Dedifferentiated amniotic fluid mesenchymal stem cell (primary cell): ENCODE measurements around the gene NPBWR2.
"Not testable (repeated sequence)": the region's sequence is repeated elsewhere in the genome, so short reads cannot be mapped to it uniquely, and the experiment has no call there.

Experiments
- DNase-seq: peaks from one replicate; pipeline ENCODE4 v3.0.0-alpha.2; 2016; ENCODE audit errors: extremely low spot score

Gene NPBWR2

DNA sequence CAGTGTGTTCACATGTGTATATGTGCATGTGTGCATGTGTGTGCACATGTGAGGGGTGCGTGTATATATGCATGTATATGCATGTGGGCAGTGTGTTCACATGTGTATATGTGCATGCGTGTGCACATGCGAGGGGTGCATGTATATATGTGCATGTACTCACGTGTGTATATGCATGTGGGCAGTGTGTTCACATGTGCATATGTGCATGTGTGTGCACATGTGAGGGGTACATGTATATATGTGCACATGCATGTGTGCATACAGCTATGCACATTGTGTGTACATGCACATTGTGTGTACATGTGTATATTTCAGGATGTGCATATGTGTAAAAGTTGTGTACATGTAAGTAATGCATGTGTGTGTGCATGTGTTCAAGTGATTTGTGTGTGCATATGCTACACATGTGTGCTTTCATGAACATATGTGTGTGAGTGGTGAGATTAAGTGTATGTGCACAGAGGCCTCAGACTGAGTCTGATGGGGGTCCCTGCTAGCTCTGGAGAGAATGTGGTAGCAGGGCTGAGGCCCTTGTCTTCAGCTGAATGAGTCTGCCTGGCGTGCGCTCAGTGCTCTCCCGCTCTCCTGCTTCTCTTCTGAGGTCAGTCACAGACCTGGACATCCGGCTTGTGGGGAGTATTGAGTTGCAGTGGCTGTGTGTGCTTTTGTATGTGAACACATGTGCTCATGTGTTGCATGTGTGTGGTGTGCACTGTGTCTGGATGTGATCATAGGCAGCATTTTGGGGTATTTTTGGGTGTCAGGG is 37.0 kb upstream of the NPBWR2 start:
- no peak for DNase-seq

DNA sequence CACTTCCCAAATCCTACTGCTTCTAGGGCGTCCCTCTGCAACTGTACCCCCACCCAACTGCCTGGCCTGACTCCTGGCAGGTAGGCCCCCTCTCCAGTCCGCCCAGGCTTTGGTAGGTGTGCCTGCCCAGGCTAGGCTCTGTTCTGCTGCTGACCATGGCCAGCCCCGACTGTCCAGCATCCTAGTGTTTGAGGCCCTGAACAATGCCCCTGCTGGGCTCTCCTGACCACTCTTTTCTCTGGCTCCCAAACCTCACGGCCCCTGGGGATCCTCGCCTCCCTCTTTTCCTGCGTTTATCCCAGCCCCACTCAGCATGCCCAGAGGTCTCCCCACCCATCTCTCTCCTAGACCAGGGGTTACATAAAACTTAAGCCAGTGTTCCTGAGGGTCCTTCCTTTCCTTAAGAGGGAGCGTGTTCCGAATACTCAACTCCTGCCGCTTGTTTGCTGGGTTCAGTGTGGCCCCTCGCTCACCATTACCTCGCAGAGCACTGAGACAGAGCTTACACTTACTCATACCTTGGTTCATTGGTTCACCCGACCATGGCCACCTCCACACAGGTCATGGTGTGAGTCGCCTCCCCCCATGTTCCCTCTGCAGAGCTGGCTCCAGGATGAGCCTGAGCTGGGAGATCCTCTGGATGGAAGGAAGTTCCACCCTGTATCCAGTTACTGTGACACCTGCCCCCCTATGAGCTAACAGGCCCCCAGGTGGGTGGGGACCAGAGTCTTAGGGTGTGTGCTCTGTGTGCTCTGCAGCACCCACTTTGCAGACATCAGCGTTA is 35.8 kb upstream of the NPBWR2 start:
- DNase-seq = no peak

DNA sequence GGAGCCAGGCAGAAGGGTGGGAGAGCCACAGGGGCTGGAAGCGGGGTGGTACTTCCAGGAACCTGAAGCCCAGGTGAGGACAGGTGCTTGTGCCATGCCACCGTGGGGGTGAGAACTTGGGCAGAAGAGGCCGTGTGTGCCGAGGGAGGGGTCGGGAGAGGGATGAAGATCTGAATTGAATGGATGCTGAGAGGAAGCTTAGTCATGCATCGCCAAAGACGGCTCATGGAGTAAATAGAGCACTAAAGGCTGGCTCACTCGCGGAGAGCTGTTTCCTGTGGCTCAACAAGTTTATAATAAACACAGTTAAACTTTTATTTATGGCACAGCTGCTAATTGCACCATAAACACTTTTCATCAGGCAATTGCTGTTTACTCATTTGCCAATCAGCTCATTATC is 35.2 kb upstream of the NPBWR2 start:
- DNase-seq = no peak

DNA sequence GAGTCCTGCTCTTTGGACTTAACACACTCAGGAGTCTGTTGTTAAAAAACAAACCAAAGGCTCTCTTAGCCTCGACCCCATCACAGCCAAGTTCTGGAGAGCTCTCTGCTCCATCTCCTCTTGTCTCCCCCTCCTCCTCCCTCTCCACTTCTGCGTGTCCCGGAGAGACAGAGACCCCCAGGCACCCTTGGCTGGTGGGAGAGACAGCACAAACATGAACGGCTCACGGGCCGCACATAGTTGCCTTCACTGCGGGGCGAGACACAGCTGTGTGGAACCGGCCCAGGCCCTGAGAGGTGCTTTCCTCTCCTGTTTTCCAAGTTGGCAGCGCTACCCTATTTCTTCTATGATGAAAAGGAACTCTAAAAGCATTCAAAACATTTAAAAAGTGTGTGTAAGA is 33.6 kb upstream of the NPBWR2 start:
- no peak for DNase-seq

DNA sequence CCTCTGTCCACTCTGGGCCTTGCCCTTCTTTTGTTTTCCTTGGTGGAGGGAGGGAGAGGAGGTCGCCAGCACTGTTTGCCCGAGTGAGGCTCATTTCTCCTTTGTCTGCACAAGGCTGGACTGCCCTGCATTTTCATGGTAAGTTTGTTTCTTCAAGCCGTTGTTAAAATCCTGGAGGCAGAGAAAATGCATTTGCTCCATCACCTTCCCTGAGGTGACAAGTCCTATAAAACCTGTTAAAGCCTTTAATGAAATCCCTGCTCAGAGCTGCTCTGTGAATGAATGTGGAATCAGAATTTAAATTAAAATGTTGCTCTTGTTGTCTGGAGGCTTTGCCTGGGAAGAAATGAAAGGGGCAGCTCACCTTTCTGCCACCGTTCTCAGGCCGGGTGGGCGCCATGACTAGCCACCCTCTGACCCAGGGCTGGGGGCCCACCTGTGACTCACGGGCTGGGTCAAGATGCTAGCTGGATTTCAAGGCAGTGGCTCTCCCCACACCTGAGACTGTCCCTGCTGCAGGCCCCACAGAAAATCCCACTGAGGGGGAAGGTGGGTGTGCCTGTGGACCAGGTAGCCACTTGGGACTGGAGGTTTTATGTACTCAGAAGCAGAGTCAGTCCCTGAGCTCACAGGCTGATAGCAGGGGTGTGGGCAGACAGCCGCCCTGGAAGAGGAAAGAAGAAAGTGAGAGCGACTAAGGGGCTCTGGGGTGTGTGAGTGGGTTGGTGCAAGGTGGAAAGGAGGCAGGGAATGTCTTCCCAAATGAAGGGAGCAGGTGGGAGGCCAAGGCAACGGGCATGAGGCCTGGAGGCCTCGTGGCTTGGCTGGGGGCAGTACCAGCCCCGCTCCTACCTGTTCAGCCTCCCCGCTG is 32.9 kb upstream of the NPBWR2 start:
- no peak for DNase-seq

DNA sequence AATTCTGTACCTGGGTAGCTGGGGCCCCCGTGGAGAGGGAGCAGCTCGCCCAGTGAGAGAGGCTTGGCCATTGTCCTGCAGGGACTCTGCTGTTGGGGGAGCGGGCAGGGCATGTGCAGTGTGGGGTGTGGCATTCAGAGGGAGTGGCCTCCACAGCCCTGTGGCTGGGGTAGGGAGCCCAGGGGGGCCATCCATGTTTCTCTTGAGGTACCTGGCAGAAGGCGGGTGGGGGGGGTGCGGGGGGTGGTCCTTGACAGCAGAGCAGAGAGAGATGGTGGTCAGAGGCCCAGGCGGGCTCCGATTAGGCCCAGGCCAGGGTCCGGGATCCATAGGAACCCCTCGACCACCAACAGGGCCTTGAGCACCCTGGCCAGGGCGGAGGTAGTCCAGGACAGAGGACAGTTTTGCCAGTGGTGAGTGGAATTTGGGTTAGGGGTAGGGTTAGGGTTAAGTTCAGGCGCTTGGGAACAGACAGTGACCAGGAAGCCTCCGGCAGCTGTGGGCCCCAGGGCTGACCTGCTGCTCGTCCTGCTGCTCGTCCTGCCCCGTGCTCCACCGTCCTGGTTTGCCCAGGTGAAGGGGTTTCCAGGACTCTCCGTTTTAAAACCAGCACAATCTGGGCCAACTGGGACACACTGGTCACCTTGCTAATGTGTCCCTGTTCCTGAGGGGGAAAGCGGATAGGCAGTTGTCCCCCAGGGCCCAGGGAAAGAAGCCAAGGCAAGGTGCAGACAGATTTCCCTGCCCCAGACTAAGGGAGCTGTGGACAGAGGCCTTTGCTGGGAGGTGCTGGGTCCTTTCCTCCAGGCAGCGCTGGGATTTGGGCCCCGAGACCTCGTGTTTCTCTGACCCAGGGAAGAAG is 32.1 kb upstream of the NPBWR2 start:
- DNase-seq = no peak

DNA sequence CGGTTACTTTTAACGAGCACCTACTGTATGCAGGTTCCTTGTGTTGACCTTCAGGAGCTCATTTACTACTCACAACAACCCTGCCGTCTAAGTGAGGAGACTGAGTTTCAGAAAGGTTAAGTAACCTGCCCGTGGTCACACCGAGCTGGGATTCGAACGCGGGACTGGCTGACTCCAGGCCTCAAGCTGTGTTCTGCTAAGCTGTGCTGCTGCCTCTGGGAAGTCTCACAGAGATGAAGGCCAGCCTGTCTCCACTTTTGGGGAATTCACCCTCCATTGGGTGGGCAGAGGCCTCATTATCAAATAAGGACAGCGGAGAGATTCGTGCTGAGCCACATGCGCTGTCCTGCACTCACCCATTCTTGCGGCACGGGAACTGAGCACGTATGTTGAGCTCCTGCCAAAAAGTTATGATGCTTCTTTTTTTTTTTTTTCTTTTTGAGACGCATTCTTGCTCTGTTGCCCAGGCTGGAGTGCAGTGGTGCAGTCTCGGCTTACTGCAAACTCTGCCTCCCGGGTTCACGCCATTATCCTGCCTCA is 31.0 kb upstream of the NPBWR2 start:
- no peak for DNase-seq

DNA sequence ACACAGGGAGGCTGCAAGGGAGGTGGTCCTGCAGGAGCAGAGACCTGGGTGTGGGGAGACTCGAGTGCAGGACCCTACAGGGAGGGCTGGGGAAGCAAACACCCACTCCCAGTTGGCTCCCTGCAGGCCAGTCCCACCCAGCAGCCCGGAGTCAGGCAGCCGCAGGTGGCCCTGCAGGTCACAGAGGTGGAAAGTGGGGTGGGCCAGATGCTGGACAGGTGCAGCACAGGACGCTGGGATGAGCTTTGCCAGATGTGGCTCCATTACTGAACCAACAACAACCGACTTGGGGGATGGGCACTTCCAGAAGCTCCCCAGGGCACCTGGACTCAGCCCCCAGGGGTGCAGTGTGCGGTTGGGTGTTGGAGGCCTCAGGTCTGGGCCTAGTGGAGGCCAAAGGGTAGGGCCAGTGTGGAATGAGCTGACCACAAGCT is 30.2 kb upstream of the NPBWR2 start:
- no peak for DNase-seq

DNA sequence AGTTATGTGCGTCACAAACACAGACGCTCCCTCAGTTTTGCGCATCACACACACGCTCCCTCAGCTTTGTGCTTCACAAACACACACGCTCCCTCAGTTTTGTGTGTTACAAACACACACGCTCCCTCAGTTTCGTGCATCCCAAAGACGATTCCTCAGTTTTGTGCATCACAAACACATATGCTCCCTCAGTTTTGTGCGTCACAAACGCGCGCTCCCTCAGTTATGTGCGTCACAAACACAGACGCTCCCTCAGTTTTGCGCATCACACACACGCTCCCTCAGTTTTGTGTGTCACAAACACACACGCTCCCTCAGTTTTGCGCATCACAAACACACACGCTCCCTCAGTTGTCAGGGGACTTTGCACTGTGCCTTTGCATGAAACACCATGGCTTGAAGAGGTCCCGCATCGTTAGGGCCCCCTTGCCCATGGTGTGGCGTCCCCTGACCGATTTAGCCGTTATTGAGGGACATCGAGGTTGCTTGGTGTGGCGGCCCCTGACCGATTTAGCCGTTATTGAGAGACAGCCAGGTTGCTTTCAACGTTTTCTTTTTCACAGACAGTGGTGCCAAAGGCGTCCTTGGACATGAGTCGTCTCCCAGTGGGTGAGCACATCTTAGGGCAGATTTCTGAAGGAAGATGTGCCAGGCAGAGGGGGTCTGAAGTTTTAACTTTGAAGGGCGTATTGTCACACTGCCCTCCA is 28.8 kb upstream of the NPBWR2 start:
- no peak for DNase-seq

DNA sequence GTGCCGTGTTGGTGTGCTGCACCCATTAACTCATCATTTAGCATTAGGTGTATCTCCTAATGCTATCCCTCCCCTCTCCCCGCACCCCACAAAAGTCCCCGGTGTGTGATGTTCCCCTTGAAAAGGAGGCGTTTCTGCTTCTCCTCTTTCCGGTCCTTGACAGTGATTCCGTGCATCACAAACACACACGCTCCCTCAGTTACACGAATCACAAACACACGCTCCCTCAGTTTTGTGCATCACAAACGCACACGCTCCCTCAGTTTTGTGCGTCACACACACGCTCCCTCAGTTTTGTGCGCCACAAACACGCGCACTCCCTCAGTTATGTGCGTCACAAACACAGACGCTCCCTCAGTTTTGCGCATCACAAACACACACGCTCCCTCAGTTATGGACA is 27.4 kb upstream of the NPBWR2 start:
- not testable (repeated sequence) for DNase-seq

DNA sequence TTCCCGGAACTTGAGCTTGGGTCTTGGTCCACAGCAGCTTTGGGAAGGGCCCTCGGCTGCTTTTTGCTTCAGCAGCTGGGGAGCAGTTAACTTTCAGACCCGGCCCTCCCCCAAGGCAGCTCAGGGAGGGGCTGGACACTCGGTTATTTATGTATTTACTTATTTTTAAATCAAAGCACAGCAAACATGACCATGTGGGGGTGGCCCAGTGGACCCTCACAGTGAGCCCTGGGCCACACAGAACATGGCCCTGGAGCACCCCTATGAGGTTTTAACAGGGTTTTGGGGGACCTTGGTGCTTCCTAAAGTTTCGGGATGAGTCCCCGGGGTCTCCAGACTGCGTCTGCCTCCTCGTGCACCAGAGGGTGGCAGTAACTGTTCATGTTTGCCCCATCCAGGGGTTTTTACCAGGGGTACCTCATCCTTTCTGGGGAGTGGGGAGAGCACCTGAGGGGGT is 26.6 kb upstream of the NPBWR2 start:
- no peak for DNase-seq

DNA sequence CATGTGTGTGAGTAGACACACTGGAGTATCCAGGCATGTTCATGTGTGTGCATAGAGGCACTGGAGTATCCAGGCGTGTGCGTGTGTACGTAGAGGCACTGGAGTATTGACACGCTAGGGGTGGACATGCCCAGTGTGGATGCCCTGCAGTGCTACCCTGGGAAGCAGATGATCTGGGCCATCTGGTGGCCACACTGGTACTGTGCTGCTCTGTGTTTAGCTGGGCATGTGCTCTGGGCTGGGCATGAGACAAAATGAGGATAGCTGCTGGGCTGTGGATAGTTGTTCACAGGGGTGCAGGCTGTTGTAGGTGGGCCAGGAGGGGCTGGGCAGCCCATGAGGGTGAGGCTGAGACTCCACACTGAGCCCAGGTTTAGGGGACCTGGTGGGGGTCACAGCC is 24.0 kb upstream of the NPBWR2 start:
- no peak for DNase-seq

DNA sequence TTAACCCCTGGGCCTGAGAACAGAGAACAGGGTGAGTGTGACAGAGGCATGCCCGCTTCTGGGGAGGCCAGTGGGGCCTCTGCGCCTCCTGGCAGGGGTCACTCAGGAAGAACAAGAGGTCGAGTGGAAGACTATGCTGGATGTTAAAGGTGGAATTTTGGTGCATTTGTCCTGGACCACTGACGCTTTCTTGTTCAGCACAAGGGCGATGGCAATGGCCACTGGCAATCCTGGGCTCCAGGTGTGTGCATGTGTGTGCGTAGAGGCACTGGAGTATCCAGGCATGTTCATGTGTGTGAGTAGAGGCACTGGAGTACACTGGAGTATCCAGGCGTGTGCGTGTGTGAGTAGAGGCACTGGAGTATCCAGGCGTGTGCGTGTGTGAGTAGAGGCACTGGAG is 23.5 kb upstream of the NPBWR2 start:
- DNase-seq = no peak

DNA sequence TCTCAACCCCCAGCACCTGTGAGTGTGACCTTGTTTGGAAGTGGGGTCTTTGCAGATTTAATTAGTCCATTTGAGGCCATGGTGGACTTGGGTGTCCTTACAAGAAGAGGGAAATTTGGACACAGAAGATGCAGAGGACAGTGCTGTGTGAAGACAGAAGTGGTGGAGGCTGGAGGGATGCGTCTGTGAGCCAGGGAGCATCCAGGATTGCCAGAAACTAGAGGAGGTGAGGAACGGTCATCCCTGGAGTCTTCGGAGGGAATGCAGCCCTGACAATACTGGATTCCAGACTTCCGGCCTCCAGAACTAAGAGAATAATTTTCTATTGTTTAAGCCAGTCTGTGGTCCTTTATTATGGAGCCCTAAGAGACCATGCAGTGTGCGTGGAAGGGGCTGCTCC is 22.9 kb upstream of the NPBWR2 start:
- no peak for DNase-seq

DNA sequence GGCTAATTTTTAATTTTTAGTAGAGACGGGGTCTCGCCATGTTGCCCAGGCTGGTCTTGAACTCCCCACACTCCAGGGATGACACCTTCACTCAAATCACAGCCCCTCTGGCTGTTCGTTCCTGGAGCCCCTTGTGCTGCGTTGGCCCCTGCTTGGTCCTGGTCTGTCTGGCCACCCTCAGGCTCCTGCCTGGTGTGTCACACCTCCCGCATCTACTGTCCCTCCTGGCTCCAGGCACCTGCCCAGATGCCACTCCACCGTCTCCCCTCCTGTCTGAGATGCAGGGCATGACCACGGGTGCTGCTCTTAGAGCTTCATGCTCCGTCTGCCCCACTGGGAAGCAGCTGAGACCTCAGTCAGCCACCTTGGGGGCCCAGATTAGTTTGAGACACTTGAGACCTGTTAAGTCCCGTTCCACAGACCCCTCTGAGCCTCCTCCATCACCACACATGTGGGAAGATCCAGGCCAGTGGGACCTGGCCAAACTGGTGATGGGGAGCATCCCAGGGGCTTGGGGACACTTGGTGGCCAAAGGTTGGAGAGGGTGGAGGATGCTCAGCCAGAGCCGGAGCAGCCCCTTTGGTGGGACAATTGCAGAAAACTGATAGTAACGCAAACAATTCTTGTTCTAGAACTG is 21.9 kb upstream of the NPBWR2 start:
- DNase-seq = no peak

DNA sequence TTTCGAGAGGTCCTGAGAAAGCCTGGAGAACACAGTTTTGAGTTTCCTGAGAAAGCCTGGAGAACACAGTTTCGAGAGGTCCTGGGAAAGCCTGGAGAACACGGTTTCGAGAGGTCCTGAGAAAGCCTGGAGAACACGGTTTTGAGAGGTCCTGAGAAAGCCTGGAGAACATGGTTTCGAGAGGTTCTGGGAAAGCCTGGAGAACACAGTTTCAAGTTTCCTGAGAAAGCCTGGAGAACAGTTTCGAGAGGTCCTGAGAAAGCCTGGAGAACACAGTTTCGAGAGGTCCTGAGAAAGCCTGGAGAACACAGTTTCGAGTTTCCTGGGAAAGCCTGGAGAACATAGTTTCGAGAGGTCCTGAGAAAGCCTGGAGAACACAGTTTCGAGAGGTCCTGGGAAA is 16.2 kb upstream of the NPBWR2 start:
- DNase-seq = not testable (repeated sequence)

DNA sequence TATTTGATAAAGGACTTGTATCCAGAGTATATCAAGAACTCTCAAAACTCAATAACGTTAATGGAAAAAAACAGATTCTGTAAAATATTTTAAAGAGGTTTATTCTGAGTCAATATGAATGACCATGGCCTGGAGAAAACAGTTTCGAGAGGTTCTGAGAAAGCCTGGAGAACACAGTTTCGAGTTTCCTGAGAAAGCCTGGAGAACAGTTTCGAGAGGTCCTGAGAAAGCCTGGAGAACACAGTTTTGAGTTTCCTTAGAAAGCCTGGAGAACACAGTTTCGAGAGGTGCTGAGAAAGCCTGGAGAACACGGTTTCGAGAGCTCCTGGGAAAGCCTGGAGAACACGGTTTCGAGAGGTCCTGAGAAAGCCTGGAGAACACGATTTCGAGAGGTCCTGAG is 15.6 kb upstream of the NPBWR2 start:
- DNase-seq = not testable (repeated sequence)

DNA sequence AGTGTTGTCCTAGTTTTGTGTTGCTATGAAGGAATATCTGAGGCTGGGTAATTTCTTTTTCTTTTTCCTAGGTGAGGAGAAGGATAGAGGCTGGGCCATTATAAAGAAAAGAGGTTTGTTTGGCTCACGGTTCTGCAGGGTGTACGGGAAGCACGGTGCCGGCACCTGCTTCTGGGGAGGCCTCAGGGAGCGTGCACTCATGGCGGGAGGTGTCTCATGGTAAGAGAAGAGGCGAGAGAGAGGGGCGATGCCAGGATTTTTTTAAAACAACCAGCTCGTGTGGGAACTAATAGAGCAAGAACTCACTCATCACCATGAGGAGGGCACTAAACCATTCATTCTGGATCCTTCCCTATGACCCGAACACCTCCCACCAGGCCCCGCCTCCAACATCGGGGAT is 14.2 kb upstream of the NPBWR2 start:
- DNase-seq = no peak

DNA sequence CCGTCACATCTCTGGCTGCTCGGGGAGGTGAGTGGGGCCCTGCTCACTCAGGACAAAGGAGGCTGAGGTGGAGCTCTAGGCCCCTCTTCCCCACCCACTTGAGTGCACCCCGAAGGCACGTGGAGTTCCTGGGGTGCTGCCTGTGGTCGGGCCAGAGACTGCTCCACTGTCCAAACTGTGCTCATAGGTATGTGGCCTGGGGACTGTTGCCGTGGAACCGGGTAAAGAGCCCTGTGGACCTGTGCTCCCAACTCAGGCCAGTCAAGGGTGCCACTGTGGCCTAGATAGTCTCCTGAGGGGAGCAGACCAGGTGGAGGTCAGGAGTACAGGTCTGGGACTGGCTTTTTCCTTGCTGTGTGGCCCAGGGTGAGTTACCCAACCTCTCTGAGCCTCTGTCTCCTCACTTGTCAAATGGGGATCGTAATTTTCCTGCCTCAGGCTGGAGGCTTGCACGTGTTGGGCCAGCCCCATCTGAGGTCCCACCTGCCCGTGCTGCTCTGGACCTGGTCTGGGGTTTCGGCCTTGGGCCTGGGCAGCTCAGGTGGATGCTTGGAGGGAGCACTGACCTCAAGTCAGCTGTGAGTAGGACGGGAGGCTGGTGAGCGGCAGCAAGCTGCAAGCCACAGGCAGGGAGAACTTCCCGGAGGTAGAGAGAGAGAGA is 12.4 kb upstream of the NPBWR2 start:
- DNase-seq = no peak
